KOPT-K1 (cell line): ENCODE measurements around the gene DUSP11.

Experiments
- H3K27ac ChIP-seq: fragments of 200-600 bp; sonication (generic); 2 replicates; pipeline ENCODE4 v1.5.1; 2016; ENCODE audit warnings: antibody characterized with exemption, mild to moderate bottlenecking, low read depth, low read length; ENCODE audit not compliant: poor library complexity, severe bottlenecking
- H3K36me3 ChIP-seq: fragments of 200-600 bp; sonication (generic); 2 replicates; pipeline ENCODE4 v1.5.1; 2017; ENCODE audit warnings: antibody characterized with exemption, mild to moderate bottlenecking, low read length, moderate library complexity; ENCODE audit not compliant: insufficient read depth
- H3K9me3 ChIP-seq: fragments of 200-600 bp; sonication (generic); 2 replicates; pipeline ENCODE4 v1.5.1; 2017; ENCODE audit warnings: antibody characterized with exemption, low read length, mild to moderate bottlenecking; ENCODE audit not compliant: insufficient read depth, poor library complexity, severe bottlenecking

Gene DUSP11

DNA sequence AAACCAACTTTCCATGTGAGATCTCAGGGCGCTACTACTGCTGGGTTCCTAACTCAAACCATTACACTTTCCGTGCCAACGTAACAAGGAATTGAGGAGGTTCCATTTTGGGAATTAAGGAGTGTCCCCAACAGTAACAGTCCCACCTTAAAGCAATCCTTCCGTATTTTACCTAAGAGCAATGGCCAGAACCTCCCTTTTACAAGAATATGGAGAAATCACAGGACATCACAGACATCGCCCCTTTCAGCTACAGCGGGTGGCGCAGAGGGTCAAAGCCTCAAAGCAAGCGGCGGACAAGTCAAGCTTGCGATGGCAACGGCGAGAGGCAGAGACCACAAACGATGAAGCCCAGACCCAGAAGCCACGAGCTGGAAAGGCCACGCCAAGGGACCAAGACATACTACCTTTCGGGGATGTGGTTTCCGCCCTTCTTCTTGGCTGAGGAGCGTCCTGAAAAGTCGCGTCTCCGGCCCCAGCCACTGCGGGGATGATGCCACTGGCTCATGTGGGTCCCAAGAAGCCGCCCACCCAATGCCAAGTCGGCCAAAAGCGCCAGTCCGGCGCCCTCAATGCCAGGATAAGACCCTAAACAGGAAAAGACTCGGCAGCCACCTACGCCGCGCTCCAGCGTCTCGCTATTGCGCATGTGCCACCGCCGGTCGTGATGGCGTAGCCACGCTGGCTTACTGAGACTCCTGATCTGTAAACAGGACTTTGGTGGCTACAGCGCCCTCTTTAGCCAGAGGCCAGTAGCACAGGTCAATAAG is at the start of gene DUSP11:
Gene DUSP11 (minus strand): TSS at position 637 of the 770 bp plus-strand sequence. CDS start 129 bp downstream, at position 508.
- H3K36me3 ChIP-seq, result peaks cover 25% of the 10 kb centered on the region
- peak within 1 kb of the TSS; percentile 71 for H3K27ac ChIP-seq
- no peaks in the 10 kb centered on the region for H3K9me3 ChIP-seq

DNA sequence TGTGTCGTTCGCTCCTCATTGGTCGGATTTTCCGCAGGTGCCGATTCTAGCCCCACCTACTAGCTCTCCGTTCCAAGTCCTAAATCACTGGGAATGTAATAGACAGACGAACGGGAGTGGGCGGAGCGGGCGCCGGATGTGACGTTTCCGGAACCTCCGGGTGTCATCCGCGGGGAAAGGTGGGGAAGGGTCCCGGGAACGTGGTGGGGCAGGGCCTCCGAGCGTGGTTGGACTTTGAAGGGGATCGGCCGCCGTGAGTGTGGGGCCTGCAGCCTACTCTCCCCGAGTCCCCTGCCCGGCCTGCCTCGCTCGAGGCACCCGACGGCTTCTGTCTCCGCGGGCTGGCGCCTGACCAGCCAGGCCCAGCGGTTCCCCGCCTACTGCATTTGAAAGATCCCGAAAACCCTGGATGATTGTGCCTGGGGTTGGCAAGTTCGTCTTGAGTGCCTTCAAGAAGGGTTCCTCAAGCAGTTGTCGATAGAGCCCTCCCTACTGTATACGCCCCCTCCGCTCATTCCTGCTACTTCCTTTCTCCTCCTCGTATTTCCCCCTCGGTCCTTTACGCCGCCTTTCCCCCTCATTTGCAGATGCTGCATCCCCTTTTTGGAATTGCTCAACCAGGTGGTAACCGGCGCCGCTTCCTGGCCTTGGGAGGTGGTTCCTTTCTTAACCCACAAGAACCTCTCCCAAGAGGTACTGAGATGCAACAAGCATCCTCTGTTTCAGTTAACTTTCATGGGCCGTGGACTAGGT is 49.1 kb upstream of the DUSP11 start, which contains the start of gene STAMBP:
Gene STAMBP (plus strand): TSS at position 144 of the 753 bp plus-strand sequence. CDS start 1,896 bp downstream, outside the sequence.
- peaks cover 31% of the 10 kb centered on the region for H3K36me3 ChIP-seq
- no peaks in the 10 kb centered on the region for H3K9me3 ChIP-seq
- peak within 1 kb of the TSS; percentile 70 for H3K27ac ChIP-seq

DNA sequence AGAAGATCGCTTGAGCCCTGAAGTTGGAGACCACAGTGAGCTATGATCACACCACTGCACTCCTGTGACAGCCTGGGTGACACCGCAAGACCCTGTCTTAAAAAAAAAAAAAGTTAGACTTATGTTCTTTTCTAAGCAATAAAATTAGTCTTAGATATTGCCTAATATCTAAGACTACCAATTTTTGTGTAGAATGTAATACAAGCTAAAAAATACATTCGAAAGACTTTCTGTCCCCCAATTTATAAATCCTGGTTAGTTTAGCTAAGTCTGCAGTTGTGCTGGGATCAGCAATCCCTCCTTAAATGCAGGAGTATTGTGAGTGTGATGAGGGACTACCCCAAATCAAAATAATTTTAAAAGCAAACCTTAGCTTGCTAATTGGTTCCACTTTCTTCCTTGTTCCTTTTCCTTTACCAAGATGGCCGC is 48.5 kb upstream of the DUSP11 start:
- peaks cover 26% of the 10 kb centered on the region for H3K36me3 ChIP-seq
- no peaks in the 10 kb centered on the region for H3K9me3 ChIP-seq
- H3K27ac ChIP-seq, result peak overlapping the region; percentile 70

DNA sequence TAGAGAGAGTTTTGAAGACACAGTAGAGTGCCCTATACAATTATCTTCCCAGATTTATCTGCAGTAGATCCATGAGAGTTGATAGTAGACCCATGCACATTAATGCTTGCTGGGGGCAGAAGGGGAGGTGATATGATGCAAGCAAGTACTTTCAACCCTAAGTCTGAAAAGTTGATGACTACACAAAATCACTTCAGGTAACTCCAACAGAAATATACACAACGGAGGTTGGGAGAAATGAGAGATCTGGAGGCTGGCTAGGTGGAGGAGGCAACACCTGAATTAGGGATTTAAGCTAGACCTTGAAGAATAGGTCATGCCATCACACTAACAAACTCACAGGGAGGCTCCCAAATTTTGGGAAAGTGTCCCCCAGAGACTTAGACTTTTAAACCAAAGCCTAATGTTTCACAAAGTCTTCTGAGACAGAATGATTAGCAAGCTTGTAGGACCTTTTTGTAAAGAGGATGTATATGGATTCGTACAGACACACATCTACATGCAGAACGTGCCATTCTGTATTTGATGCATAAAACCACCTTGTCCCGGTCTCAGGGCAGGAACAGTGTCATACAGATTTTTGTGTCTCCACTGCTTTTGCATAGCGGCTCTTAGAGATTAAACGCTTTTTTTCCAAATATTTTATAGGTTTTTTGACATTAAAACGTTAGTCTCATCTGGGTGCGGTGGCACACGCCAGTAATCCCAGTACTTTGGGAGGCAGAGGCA is 47.9 kb upstream of the DUSP11 start:
- H3K27ac ChIP-seq, result peak overlapping the region; percentile 70
- H3K36me3 ChIP-seq, result peaks cover 20% of the 10 kb centered on the region
- no peaks in the 10 kb centered on the region for H3K9me3 ChIP-seq

DNA sequence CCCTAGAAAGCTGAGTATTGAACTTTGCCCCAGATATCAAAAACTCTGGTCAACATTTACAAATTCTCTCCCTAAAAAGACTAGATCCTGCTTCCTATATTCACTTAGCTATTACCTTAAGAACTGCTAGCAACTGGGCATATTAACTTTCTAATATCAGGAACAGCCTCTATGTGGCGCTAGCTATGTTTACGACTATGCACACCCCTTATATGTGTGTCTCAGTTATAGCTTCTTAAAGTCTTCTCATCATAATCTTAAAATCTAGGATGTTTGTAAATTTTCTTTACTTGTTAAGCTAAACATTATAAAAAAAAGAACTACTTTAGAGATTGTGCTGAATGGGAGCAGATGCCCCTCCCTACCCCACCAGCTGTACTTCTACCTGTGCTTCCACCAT is 47.1 kb upstream of the DUSP11 start:
- Histone ChIP-seq H3K9me3 (no peaks in the 10 kb centered on the region), H3K36me3 (peaks cover 14% of the 10 kb centered on the region), H3K27ac (no peak overlapping the region)

DNA sequence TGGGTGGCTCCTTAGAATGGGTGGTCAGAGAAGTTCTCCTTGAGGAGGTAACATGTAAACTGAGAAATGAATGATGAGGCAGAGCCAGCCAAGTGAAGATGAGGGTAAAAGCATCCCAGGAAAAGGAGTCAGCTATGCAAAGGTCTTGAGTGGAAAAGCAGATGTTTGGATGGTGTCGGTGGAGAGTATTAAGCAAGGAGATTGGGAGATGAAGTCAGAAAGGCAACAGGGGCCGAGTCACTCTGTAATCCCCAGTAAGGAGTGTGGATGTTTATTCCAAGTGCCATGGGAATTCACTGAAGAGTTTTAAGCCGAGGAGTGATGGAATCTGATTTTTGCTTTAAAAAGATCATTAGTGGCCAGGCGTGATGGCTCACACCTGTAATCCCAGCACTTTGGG is 45.5 kb upstream of the DUSP11 start:
- no peak overlapping the region for H3K27ac ChIP-seq
- no peaks in the 10 kb centered on the region for H3K36me3 ChIP-seq
- no peaks in the 10 kb centered on the region for H3K9me3 ChIP-seq

DNA sequence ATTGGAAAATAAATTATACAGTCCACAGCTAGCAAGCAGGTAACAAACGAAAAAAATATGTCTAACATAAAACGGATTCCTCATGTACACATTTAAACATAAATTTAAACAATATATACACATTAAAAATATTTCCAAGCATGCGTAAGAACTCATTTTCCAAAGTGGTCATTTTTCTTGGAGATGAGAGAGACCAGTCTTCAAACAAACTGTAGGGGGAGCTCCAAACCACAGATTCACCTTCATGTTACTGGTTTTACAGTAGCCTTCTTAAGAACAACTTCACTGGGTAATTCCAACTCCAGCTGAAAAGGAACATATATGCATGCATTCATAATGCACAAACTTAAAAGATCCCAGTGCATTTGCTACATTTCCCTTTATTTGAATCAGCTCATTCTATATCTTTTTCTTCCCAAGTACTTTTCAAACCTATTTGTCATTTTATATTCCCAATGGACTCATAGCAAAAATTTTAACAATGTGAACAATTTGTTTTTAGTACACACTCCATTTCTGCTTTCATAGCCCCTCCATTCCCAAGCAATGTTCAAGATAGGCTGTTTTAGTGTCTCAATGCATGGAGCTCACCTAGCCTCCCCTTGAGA is 44.1 kb upstream of the DUSP11 start:
- Histone ChIP-seq H3K9me3 (no peaks in the 10 kb centered on the region), H3K27ac (no peak overlapping the region)

DNA sequence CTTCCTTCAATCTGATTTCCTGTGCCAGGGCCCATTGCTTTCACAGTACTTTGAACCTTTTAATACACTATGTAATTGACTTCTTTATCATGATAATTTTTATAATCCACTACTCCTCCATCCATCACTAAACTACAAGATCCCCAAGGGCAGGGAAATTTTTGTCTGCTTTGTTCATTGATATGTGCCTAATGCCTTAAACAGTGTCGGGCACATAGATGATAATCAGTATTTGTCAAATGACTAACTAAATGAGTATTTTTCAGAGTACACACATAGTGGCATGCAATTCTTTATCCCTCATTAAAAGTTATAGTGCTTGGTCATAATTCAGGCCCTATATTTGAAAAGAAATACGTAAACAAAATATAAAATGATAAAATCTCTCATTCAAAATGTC is 43.5 kb upstream of the DUSP11 start:
- no peaks in the 10 kb centered on the region for H3K9me3 ChIP-seq
- no peaks in the 10 kb centered on the region for H3K36me3 ChIP-seq
- no peak overlapping the region for H3K27ac ChIP-seq

More for the DNA sequence above, 44.1 kb upstream of the DUSP11 start:
- H3K36me3 ChIP-seq, result no peaks in the 10 kb centered on the region

DNA sequence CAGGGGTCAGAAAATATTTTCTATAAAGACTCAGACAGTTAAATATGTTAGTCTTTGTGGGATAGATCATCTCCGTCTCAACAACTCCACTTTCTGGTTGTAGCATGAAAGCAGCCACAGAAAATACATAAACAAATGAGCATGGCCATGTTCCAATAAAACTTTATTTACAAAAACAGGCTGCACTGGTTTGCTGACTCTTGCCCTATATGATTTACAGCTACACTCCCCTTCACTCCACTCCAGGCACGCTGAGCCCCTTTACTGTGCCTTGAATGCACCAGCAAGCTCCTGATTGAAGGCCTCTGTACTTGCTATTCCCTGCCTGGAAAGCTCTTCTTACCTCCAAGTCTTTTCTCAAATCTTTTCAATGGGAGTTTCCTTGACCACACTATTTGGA is 43.1 kb upstream of the DUSP11 start:
- Histone ChIP-seq H3K9me3 (no peaks in the 10 kb centered on the region), H3K27ac (no peak overlapping the region), H3K36me3 (no peaks in the 10 kb centered on the region)

DNA sequence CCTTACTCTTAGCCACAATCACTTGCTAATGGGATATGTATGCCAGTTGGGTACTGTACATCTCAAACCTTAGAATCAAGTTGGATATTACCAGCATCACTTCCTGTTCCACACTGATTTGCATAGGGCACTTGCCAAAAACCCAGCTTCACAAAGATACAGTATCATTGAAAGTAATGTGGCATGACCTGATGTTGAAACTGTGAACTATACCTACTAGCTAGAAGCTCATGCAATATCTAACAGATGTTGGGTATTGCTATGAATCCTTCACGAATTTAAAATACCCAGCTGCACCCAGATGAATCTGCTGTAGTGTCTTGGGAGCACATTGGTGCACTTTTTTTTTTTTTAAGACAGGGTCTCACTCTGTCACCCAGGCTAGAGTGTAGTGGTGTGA is 42.4 kb upstream of the DUSP11 start:
- no peaks in the 10 kb centered on the region for H3K36me3 ChIP-seq
- no peak overlapping the region for H3K27ac ChIP-seq
- no peaks in the 10 kb centered on the region for H3K9me3 ChIP-seq

DNA sequence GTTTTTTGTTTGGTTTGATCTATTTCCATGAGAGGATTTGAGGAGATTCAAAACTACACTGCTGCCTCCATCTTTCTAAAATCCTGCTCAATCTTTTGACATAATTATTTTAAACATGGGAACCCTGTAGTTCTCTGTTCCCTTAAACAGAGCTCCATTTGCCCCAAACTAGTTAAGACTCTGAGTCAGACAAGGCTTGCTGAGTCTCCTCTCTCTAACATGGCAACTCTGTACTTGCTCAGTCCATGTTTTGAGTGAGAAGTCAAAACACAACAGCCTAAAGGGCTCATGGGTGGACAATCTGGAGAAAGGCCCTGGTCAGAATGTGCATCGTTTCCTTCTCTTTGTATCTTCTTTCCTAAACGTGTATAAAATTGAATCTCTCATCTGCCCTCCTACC is 41.8 kb upstream of the DUSP11 start:
- Histone ChIP-seq H3K36me3 (no peaks in the 10 kb centered on the region), H3K9me3 (no peaks in the 10 kb centered on the region), H3K27ac (no peak overlapping the region)

DNA sequence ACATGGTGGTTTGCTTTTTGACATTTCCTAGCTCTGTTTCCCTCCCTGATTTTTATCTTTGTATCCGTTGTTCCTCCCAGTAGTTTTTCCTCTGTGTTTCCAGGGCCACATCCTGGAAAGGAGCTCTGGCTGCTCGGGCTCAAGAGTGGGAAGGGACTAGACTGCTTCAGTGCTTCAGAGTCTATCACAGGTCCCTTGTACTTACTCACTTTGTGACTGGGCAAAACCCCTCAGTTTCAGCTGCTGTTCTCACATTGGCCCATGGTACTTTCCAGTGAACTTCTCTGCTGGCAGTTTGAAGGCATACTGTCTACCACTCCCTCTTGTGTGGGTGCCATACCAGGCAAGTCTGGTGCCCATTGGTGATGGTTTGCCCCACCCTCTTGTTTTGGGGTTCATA is 41.3 kb upstream of the DUSP11 start:
- Histone ChIP-seq H3K27ac (no peak overlapping the region), H3K9me3 (no peaks in the 10 kb centered on the region), H3K36me3 (no peaks in the 10 kb centered on the region)

DNA sequence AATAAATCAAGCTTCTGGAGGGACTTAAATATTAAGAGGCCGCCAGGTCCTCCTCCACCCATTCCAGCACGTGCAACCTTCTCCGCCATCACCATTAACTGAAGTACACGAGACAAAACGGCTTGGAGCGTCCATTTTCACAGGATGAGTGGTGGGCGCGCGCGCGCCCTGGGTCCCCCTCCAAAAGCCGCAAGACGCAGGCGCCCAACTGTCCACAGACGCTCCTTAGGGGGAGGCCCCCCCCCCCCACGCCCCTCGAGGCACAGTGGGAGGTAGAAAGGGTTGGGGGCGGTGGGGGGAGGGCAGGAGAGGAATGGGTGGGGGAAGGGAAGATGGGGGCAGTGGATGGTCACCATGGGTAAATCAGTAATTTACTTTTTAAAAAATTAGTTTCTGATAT is 38.4 kb upstream of the DUSP11 start:
- no peaks in the 10 kb centered on the region for H3K36me3 ChIP-seq
- no peak overlapping the region for H3K27ac ChIP-seq
- no peaks in the 10 kb centered on the region for H3K9me3 ChIP-seq

DNA sequence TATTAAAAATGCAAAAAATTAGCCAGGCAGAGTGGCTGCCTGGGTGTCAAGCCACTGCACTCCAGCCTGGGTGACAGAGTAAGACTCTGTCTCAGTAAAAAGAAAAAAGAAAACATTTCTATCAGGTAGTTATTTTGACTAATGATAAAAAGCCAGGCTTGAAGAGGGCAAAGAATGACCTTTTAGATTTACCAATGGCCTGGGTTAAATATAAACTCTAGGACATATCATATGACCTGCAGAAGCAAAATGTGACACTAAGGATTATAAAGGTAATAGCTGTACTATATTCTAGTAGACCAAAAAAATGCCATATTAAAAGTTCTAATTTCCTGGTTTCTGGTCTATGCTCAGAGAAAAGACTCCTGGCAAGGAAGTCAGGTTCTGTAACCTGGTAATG is 32.7 kb upstream of the DUSP11 start:
- Histone ChIP-seq H3K27ac (no peak overlapping the region), H3K36me3 (no peaks in the 10 kb centered on the region), H3K9me3 (no peaks in the 10 kb centered on the region)

DNA sequence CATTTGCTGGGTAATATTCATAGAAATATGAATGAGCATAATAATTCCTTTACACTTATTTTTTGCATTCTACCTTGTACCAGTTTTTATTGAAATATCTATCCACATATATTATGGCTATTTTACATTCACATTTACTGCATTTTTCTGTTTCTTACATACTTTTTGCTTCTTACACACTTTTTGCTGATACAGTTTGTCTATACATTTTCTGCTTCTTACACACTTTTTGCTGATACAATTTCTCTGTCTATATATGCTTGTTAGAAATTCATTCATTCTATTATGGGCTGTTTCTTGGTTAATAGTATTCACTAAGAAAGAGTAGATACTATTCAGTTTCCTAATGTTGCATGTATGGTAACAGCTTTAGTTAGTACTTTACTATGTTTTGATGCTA is 32.0 kb upstream of the DUSP11 start:
- H3K9me3 ChIP-seq, result no peaks in the 10 kb centered on the region
- H3K36me3 ChIP-seq, result no peaks in the 10 kb centered on the region
- H3K27ac ChIP-seq, result no peak overlapping the region
